T1000 (cell line): Measurements from ENCODE around the gene CACNA2D1.

ENCODE experiments used
- DNase-seq: peaks from one replicate; lab custom pipeline; 2025; ENCODE audit warnings: mixed read lengths; lab: John Stamatoyannopoulos, UW

Gene CACNA2D1

DNA sequence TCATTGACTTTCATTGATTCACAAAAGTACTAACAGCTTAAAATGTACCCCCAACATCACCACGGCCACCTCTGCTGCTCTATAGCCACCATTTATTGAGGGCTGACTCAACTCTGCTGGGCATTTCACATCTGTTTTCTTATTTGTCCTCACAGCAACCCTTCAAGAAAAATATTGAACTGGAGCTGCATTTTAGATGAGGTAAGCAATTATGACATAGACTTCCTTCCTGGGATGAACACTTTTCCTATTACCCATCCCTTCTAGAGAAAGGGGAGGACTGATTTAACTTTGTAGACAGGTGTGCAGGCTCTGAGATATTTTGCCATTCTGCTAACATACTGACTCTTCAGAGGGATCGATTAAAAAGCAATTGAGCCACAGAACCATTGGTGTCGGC, 217.4 kb downstream of the CACNA2D1 start:
- DNase-seq, result no peak

DNA sequence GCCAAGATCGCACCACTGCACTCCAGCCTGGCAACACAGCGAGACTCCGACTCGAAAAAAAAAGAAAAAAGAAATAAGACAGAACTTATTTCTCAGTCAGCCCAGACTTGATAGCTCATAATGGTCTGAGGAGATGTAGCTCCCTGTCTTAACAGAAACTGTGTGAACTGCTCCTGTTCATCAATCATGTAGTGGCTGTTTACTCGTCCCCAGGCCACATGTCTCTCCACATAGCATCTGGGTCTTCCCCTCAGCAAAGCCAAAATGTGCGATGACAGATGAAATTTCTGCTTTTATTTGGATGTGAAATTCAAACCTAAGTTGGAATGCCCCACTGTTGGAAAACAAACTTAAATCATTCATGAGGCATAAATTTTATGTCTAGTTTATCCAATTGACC, 219.0 kb downstream of the CACNA2D1 start:
- no peak for DNase-seq

DNA sequence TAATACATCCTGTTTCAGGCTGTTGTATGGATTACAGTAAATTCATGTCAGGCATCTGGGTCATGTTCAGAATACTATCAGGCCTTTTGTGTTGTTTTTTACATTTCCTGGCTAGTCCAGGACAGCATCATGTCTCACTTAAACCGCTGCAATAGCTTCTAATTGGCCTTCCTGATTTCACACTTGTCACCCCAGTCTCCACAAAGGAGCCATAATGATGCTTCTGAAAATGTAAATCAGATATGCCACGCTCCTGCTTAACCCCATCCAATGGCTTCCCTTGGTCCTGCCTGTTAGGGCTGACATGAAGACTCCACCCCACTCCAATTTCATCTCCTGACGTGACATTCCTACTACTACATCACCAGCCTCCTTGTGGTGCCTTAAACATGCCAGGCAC, 220.0 kb downstream of the CACNA2D1 start:
- no peak for DNase-seq

DNA sequence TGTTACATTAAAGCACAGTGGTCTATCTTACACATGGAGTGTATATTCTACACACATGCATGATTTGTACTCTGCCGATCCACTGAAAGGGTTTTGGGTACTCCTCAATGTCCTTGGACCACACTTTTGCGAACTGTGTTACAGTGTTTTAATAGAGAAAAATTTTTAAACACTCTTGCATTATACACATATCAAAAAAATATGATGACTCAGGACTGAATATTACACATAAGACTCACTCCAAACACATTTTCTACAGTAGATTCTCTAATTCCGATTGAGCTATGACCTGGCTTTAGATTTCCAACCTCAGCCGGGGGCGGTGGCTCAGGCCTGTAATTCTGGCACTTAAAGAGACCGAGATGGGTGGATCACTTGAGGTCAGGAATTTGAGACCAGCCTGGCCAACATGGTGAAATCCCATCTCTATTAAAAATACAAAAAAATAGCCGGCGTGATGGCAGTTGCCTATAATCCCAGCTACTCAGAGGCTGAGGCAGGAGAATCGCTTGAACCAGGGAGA, 222.4 kb downstream of the CACNA2D1 start:
- DNase-seq, result no peak

DNA sequence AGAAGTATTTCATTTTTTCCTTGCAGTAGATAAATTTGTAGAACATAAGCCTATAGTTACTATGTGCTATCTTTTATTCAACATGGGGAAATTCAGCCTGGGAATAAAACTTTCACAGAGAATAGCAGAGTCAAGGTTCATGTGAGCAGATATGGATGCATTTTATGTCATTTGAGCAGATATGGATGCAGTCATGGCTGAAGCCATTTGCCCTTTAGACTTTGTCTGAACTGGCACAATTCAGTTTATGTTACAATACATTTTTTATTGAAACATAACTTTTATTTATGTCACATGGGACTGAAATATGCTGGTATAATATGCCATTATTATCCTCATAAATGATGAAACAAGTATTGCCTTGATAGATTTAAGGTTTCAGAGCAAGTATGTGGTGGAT, 231.1 kb downstream of the CACNA2D1 start:
- no peak for DNase-seq

DNA sequence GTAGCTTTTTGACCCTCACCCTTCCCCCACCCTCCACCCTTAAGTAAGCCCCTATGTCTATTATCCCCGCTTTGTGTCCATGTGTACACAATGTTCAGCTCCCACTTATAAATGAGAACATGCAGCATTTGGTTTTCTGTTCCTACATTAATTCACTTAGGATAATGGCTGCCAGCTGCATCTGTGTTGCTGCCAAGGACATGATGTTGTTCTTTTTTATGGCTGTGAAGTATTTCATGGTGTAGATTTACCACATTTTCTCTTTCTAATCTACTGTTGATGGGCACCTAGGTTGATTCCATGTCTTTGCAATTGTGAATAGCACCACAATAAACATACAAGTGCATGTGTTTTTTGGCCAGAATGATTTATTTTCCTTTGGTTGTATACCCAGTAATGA, 232.2 kb downstream of the CACNA2D1 start:
- DNase-seq, result no peak

DNA sequence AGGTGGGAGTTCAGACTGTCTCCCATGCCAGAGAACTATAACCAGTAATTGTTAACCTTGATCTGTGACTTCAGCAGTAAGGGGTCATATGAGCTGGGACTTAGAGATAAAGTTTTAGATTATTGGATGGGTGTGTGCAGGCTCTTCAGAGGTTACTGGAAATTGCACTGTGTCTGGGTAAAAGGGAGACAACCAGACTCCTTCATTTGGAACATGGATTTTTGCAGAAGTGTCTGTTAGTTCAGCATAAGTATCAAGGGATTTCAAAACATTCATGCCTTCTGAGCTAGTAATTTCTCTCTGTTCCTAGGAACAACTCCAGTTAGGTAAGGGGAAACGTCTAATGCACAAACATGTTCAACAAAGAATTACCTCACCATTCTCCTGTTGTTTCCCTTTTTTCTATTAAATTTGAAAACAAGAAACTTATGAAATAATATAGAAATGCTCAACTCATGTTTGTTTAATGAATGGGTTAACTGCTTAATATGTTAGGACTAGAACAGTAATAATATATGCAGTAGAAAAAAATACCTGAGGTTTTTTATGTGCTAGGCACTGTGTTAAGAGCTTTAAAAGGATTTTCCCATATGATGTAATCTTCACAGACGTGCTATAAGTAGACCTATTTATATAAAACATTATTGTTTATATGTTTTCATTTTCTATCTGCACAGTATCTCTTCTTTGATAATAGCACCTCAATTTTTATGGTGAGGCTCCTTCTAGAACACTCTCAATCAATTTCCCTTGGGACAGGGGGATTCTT, 233.0 kb downstream of the CACNA2D1 start:
- DNase-seq, result no peak

DNA sequence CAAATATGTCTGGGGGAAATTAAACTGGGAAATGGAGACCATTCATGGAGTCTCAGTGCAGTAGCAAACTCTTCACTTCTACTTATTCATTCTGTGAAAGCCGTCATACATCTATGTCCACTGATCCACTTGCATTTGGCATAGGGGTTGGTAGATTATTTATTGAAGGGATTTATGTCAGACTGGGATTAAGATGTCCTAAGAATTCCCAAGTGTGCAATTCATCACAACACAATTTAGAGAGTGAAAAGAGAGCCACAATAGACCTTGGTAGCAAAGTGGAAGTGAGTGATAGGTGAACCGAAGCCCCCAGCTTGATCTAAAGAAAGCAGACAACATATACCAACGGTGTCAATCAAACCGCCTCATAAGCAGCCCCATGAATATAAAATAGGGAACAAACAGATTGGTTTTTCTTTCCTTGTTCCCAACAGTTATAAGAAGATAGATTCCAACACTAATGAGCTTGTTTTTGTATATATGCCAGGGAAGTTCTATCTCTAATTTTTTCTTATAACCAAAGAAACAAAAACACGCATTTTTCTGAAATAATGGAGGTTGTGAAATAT, 234.3 kb downstream of the CACNA2D1 start:
- DNase-seq, result no peak

DNA sequence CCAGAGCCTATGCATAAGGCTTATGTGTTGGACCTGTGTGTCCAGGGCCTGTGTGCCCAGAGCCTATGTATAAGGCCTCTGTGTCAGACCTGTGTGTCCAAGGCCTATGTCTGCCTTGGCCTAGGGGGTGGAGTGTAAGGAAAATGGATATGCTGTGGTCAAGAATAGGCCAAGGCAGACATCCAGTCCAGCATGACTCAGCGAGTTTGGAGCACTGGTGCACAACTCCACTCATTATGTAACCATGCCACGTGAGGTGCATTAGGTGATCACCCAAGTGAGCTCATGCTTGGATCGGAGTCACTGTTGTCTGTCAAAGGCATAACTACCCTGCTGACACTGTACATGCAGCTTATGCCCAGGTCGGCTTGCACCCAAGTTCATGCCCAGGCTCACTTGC, 238.9 kb downstream of the CACNA2D1 start:
- no peak for DNase-seq

DNA sequence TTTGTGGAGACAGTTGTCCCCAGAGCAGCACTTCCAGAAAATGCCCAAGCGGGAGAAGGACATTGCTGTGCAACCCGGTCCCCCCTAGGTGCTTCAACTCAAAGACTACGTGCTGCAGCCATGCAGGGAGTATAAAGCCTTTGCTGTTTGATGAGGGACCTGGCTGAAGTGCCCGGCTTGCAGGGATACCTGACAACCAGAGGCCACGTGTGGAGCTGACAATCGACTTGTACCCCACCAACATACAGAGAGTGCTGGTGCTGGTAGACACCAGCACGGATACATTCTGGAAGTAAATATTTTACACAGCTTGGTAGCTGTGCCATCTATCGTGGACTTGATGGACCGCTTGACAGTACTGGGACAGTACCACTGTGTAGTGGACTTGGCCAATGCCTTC, 240.6 kb downstream of the CACNA2D1 start:
- no peak for DNase-seq

DNA sequence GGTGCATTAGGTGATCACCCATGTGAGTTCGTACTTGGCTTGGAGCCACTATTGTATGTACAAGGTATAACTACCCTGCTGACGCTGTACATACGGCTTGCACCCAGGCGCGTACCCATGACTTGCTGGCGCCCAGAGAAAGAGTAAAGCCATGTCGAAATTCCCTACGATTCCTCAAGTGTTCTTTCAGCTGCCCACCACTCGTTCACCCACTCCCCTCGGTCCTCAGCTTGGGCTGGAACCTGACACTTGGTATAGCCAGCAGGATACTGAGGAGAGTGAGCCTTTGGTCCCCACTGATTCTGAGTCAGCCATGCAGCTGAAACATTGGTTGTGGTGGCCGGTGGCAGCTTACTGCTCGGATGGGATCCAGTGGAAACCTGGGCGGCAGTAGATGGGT, 241.5 kb downstream of the CACNA2D1 start:
- DNase-seq, result no peak

DNA sequence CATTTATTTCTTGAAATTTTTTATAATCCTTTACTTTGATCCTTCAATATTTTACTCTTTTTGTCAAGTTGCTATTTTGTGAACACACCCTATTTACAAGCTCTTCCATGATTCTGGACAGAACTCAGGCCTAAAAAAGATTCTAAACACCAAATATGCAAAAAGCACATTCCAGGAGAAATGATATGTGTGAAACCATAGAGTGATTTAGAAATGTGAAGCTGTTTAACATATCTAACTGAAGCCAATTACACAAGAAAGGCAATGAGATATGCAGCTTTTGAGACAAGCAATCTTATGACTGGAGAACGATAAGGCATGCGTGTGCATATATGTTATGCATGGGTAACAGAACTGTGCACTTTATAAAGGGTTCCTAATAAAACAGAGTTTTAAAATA, 243.0 kb downstream of the CACNA2D1 start:
- DNase-seq, result no peak

DNA sequence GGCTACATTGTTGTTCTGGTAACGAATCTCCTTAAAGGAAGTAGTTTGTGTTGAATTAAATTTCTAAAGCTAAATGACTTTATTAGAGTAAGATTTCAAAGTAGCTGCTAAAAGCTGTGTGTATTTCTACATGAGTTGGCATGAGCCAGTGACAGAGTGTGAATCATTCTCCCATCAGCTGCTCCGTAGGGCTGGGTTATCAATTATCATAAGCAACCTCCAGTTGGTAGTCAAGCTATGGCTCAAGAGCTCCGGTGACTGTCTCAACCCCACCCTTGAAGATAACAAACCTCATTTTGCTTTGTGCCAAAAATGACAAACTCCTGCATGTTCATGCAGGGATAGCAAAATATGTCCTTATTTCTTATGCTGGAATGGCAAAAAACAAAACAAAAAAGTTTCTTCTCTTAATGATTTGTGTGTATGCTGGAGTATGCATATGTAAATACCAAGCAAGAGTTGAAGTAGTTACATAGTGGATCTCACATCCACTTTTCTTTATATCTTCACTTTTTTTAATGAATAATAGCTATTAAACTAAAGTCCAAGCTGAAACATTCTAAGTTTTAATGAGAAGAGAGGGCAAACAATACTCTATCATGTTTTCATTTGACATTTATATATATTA, 249.4 kb downstream of the CACNA2D1 start:
- no peak for DNase-seq

DNA sequence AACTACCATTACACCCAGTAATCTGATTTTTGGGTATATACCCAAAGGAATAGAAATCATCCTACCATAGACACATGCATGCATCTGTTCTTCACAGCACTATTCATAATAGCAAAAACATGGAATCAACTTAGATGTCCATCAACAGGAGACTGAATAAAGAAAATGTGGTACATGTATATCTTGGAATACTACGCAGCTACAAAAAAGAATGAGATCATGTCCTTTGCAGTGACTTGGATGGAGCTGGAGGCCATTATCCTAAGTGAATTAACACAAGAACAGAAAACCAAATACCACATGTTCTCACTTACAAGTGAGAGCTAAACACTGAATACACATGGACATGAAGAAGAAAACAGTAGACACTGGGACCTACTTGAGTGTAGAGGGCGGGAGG, 254.9 kb downstream of the CACNA2D1 start:
- DNase-seq, result no peak

DNA sequence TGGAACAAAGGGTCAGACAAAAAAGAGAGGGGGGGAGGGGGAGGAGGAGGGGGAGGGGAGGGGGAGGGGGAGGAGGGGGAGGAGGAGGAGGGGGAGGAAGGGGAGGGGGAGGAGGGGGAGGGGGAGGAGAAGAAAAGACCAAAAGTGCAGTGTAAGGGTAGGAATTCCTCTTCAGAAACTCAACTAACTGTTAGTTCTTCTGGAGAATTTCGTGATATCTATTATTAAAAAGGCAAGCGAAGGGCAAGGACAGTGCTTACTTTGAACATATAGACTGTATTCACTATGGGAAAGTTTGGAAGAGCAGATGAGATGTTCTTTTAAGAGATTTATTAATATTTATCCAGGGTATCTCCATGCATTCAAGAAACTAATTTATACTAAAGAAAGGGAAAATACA, 258.1 kb downstream of the CACNA2D1 start:
- no peak for DNase-seq

DNA sequence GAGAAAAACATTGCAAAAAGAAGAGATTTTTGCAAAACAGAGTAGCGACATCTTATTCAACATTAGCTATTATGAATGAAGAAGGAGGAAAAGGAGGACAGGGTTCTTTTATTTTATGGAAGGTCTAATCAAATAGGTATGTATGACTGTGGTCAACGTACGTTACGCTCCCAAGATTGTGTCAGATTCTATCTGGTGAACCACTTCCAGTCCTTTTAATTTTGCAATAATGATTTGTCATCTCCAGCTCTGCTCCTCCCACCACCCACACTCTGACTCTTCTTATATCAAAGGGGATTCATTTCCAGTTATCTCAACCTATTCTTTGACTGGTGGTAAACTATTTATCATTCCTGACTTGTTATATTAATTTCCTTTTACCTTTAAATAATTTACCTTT, 259.9 kb downstream of the CACNA2D1 start:
- no peak for DNase-seq

DNA sequence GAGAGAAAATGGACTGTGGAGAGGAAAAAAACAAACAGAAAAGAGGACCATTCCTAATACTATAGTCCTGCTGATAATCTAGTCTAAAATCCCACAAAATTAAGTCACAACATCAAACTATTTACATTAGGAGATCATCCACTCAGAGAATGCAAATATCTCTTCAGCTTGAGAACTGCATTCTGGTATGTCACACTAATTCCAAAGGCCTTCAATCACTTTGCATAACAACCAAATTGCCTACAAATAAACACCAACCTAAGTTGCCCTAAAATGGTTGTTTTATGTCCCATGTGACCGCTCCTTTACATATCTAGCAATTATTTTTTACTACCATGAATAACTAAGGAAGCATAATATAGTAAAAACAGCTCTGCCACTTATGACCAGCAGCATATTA, 264.3 kb downstream of the CACNA2D1 start:
- DNase-seq, result no peak

DNA sequence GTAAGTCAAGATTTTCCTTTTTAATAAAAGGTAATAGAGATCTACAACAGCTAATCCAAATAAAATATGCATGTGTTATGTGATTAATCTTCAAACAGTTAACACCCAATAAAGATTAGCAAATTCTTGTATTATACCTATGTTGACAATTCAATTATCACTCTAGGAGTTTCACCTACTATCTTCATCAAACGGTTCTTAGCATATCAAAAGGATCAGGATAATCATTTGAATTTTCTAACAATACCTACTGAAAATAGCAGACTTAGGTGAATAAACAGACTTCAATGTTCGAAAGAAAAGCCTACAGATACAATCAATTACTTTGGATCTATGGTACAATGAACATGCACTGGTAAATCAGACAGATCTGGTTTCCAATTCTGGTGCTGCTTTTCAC, 268.3 kb downstream of the CACNA2D1 start:
- DNase-seq, result no peak

DNA sequence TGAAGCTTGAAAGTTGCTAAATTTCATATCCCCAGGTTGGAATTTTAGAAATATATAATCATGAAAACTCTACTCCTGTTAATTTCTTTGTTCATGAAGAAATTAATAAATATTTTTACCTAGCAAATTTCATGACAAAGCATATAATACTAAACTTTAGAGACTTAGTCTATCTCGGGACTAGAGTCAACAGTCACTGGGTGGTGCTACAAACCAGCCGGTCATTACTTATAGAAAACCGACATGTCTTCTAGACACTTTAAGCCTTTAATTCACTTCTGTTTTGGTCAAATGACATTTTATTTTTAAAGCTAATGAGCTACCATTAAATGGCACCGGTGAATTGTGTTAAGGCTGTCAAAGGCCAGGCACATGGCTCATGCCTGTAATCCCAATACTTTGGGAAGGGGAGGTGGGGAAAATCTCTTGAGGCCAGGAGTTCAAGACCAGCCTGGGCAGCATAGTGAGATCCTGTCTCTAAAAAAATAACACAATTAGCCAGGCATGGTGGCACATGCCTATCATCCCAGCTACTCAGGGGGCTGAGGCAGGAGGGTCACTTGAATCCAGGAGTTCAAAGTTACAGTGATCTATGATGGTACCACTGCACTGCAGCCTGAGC, 270.1 kb downstream of the CACNA2D1 start:
- no peak for DNase-seq

DNA sequence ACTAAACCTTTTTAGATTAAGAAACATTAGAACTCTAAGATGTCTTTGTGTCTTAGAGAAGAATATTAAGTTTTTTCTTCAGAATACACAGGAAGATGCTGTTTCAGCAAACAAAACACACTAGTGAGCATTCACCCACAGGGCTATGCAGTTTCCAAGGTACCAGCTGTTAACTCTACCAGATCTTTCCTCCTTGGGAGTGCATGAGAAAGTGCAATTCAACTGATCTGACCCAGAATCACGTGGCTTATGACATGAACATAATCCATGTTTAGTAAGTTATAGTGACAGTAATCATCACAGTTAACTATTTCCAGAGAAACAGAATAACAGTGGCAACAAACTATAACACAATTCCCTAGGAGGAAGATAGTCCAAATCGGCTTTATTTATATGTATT, 270.7 kb downstream of the CACNA2D1 start:
- no peak for DNase-seq

DNA sequence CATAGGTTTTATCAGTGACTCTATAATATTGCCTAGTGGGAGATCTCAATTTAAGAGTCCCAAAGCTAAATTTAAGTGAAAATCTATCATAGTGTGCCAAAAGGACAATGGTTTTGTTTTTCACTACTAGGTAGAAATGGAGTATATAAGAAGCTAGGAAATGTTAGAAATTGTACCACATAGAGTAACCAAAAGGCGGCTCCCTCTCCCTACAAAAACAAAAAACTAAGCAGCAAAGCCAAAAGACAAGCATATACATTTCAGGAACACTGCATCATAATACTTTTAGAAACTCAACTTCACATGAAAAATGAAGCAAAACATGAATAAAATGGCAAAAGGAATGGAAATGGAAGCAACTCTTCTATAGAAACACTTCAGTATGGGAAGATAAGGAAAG, 271.6 kb downstream of the CACNA2D1 start:
- DNase-seq, result no peak

DNA sequence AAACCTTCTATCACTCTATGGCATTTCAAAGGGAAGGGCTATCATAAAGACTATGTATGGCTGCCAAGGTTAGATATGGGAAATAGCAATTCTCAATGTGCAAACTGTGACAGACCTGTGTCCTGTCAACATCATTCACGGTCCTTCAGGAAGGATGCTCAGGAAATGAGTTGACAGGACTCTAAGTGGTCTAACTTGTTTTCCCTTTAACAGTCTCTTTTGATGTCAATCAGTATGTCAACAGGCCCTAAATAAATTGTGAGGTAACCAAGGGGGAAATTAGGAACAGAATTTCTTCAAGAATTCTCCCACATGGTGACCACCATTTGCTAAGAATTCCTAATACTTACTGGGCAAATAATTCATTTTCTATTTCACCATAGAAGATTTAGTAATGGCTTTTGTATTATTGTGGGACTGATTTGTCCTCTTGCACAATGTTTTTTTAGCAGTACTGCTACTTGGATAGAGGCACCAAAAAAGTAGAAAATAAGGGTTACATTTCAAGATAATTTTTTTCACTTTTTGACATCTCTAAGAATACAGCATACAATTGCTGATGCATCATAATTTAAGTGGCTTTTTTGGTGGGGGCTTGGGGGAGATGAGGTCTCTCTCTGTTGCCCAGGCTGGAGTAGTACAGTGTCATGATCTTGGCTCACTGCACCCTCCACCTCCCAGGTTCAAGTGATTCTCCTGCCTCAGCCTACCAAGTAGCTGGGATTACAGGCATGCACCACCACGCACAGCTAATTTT, 275.8 kb downstream of the CACNA2D1 start:
- no peak for DNase-seq
